Progenitor cell of endocrine pancreas (in vitro differentiated cells): ENCODE results near the gene LIN7C. TPM values are rescaled to one million over a fixed set of nuclear protein-coding genes. Genes with fewer than 3 reads are reported as not detected.

Experiments used
- DNase-seq: peaks from one replicate; pipeline ENCODE4 v3.0.0; 2021; ENCODE audit warnings: low spot score; ENCODE audit not compliant: unreplicated experiment
- H3K27ac Mint-ChIP-seq: 2 replicates; pipeline ENCODE4 v1.8.0; 2021; ENCODE audit warnings: mild to moderate bottlenecking, moderate library complexity, mixed read lengths
- H3K27me3 Mint-ChIP-seq: 2 replicates; pipeline ENCODE4 v1.8.0; 2021; ENCODE audit warnings: mixed read lengths
- H3K36me3 Mint-ChIP-seq: 2 replicates; pipeline ENCODE4 v1.8.0; 2022; ENCODE audit warnings: mixed read lengths; ENCODE audit not compliant: insufficient read depth
- H3K4me1 Mint-ChIP-seq: 2 replicates; pipeline ENCODE4 v1.8.0; 2021; ENCODE audit warnings: low read depth, mixed read lengths
- H3K4me3 Mint-ChIP-seq: 2 replicates; pipeline ENCODE4 v1.8.0; 2021; ENCODE audit warnings: low read depth, mild to moderate bottlenecking, moderate library complexity, mixed read lengths
- H3K9me3 Mint-ChIP-seq: 2 replicates; pipeline ENCODE4 v1.8.0; 2021; ENCODE audit warnings: low read depth, mixed read lengths
- total RNA-seq: library from RNA; stranded (reverse); gene quantifications from 2 replicates; pipeline ENCODE4 v1.2.1, GENCODE V29; 2021
- TF ChIP-seq, protein P1 (sequence below): fragments of 200-600 bp; sonication (generic); IDR thresholded peaks from one replicate; pipeline ENCODE4 v1.5.0; 2021; ENCODE audit warnings: antibody characterized with exemption, mild to moderate bottlenecking; ENCODE audit not compliant: unreplicated experiment

LIN7C gene
- total RNA-seq, 1 donor from 2014 or later = 38.2 TPM

DNA sequence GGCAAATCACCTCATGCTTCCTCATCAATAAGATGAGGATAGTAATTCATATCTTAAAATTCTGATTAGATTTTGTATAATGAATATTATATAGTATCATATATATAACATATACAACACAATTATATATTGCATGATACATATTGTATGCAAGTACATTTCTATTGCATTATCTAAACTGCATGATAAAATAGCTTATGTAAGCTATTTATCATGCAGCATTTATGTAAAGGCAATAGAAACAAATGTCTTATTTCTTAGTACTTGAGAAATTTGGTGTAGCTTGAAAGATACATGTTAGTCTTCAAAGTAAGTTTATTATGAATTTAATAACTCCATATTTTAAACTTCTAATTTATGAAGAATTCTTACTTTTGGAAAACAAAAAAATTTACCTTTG, 5.5 kb downstream of the LIN7C start:
- peaks cover 19% of the 10 kb centered on the region for H3K4me1 Mint-ChIP-seq
- no peak overlapping the region for H3K27ac Mint-ChIP-seq
- TF ChIP-seq, protein P1, sequence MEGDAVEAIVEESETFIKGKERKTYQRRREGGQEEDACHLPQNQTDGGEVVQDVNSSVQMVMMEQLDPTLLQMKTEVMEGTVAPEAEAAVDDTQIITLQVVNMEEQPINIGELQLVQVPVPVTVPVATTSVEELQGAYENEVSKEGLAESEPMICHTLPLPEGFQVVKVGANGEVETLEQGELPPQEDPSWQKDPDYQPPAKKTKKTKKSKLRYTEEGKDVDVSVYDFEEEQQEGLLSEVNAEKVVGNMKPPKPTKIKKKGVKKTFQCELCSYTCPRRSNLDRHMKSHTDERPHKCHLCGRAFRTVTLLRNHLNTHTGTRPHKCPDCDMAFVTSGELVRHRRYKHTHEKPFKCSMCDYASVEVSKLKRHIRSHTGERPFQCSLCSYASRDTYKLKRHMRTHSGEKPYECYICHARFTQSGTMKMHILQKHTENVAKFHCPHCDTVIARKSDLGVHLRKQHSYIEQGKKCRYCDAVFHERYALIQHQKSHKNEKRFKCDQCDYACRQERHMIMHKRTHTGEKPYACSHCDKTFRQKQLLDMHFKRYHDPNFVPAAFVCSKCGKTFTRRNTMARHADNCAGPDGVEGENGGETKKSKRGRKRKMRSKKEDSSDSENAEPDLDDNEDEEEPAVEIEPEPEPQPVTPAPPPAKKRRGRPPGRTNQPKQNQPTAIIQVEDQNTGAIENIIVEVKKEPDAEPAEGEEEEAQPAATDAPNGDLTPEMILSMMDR = no peak
- no peak for DNase-seq
- H3K36me3 Mint-ChIP-seq = peaks cover 8% of the 10 kb centered on the region
- no peaks in the 10 kb centered on the region for H3K9me3 Mint-ChIP-seq
- no peaks in the 10 kb centered on the region for H3K27me3 Mint-ChIP-seq
- no peak overlapping the region for H3K4me3 Mint-ChIP-seq

DNA sequence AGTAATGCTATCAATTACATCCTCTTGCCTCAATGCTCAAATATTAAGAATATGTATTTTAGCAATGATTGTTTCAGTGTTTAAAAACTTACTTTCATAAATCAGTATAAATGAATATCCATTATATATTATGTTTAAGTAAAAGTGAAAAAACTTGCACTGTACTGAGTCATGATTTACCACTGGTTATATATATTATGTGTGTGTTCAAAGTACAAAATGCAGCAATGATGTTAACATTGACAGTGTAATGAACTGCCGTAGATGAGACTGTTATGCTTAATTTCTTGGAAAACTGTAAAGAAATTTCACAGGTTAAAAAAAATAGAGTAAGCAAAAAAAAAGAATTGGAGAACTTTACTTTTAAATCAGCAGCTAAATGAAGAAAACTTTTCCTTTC, 8.7 kb downstream of the LIN7C start:
- Mint-ChIP-seq H3K27me3 (no peaks in the 10 kb centered on the region), H3K9me3 (no peaks in the 10 kb centered on the region), H3K27ac (no peak overlapping the region), H3K4me3 (no peak overlapping the region), H3K36me3 (peaks cover 11% of the 10 kb centered on the region), H3K4me1 (peaks cover 10% of the 10 kb centered on the region)
- TF ChIP-seq, protein P1 = no peak
- no peak for DNase-seq

DNA sequence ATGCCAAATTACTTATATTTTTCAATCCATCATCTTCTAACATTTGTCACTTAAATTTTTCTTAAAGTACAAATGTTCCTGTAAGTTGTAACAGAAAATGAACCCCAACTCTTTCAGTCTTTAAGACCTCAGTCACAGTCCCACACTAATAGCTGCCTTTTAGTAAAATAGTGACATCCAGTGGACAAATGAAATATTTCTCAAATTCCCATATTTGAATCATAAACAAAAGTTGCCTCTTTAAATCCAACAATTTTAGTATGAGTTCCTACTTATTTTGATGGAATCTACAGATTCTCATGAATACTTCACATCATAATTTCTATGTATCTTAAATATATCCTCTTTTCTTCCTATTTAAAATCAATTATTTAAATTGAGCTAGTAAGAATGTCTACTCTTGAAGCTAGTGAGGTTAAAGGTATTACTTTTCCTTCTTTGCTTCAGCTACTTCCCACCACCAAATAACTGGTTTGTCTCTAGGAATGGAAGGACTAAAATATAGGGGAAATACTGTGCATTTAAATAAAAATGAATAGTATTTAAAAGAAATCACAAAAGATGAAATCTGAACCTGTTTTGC, 9.2 kb downstream of the LIN7C start:
- Mint-ChIP-seq H3K36me3 (peaks cover 10% of the 10 kb centered on the region), H3K9me3 (no peaks in the 10 kb centered on the region), H3K4me3 (no peak overlapping the region), H3K27ac (peak overlapping the region; percentile 56), H3K4me1 (peaks cover 8% of the 10 kb centered on the region), H3K27me3 (no peaks in the 10 kb centered on the region)
- DNase-seq = no peak
- TF ChIP-seq, protein P1 = peak; percentile 59

DNA sequence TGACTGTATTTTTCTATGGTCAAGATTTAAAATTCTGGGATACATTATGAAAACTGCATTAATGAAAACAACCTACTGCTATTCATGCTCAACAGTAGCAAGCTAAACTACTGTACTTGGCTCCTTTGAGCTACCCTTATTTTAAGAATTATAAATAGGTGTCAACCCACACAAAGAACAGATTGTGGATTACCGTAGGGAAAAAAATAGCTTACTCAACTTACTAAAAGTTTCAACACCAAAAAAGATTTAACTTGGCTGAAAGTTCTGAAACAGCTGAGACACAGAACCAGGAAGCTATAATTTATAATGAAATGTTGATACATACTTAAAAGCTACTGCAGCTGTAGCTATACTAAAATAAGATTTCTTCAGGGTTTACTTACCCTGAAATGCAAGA, 10.1 kb downstream of the LIN7C start:
- Mint-ChIP-seq H3K4me1 (peaks cover 4% of the 10 kb centered on the region), H3K27me3 (no peaks in the 10 kb centered on the region), H3K27ac (no peak overlapping the region), H3K9me3 (no peaks in the 10 kb centered on the region), H3K4me3 (no peak overlapping the region), H3K36me3 (peaks cover 16% of the 10 kb centered on the region)
- TF ChIP-seq, protein P1 = no peak
- DNase-seq = no peak

DNA sequence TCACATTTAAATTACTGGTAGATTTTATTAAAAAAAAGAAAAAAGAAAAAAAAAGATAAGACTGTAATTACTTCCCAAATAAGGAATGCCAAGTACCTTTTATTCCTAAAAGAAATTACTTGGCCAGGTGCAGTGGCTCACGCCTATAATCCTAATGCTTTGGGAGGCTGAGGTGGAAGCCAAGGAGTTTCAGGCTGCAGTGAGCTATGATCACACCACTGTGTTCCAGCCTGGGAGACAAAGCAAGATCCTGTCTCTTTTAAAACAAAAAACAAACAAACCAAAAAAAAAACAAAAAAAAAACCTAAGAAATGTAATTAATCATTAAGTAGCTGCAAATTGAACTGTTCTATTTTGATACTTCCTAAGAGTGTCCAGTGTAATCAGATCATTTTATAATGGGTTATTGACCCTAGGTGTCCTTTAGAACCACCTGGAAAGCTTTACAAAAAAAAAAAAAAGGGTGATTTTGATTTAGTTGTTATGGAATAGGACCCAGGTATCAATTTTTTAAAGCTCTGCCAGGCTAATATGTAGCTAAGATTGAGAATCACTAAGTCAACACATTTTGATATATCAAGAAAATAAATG, 10.8 kb downstream of the LIN7C start:
- H3K27me3 Mint-ChIP-seq = no peaks in the 10 kb centered on the region
- no peak overlapping the region for H3K4me3 Mint-ChIP-seq
- no peaks in the 10 kb centered on the region for H3K9me3 Mint-ChIP-seq
- TF ChIP-seq, protein P1 = no peak
- H3K4me1 Mint-ChIP-seq = peaks cover 4% of the 10 kb centered on the region
- H3K36me3 Mint-ChIP-seq = peaks cover 21% of the 10 kb centered on the region
- DNase-seq = no peak
- H3K27ac Mint-ChIP-seq = no peak overlapping the region
